ENCODE results near the gene FIGN. TPM values are rescaled to one million over a fixed set of nuclear protein-coding genes. Genes with fewer than 3 reads are reported as not detected.

The FIGN gene
- total and polyA plus RNA-seq, 9 of the 15 experiments (the other 6 are each of a cell fraction or from before 2014, with no cell fraction given): 0.02 TPM; not detected in 8

DNA sequence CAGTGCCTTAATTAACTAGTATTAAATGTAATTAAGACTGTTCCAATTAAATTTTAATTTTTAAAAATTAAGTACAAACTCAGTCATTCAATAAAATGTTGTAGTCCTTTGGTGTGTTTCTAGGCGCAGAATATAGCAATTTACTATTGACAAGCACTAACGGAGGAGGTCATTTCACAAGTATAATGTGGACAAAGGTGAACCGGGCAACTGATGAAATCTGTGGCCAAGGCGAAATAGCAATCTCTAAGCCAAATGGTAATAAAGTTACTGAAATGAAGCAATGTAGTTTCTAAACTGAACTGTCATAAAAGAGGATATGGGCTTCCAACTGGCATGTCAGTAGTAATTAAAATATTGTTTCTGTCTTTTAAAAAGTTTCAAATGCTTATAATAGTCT lies 27.5 kb downstream of the FIGN start:
- no peak for TF ChIP-seq CEBPZ (IDR thresholded peaks at IDR 0.05; ENCODE audit: borderline replicate concordance, low read depth, low read length)
- TF ChIP-seq SREBF1 (IDR thresholded peaks at IDR 0.05; ENCODE audit: borderline replicate concordance, low read depth, low read length): no peak
- no peak for TF ChIP-seq PML (IDR thresholded peaks at IDR 0.05; ENCODE audit: low read length)
- Histone ChIP-seq H3K4me1 (replicated peaks in 1 of 2; ENCODE audit: control insufficient read depth in 2 of 2, insufficient read depth in 2 of 2, low read length in 2 of 2) (no peaks in the 10 kb centered on the region), H3K4me2 (ENCODE audit: insufficient read depth, low read length) (no peak overlapping the region), H4K20me1 (replicated peaks; ENCODE audit: control insufficient read depth, insufficient read depth, low read length) (no peaks in the 10 kb centered on the region), H2AFZ (ENCODE audit: low read depth, low read length) (no peak overlapping the region), H3K9me1 (ENCODE audit: control insufficient read depth, insufficient read depth, low read length) (no peaks in the 10 kb centered on the region), H3K79me2 (ENCODE audit: control insufficient read depth, insufficient read depth, low read length) (no peaks in the 10 kb centered on the region), H3K4me3 (no peak overlapping the region), H3K36me3 (ENCODE audit: control insufficient read depth, insufficient read depth, low read length) (no peaks in the 10 kb centered on the region), H3K27ac (ENCODE audit: extremely low read depth, low read depth, low read length) (no peak overlapping the region), H3K9ac (ENCODE audit: insufficient read depth in 1 of 2, low read depth in 2 of 2, low read length in 2 of 2) (no peak overlapping the region), H3K9me3 (replicated peaks; ENCODE audit: control insufficient read depth, insufficient read depth, low read depth, low read length) (no peaks in the 10 kb centered on the region; the same call in 1 of the 2 replicates), H3K27me3 (ENCODE audit: control insufficient read depth in 2 of 2, insufficient read depth in 2 of 2, low read length in 2 of 2) (no peaks in the 10 kb centered on the region)
- POLR2A ChIA-PET: no interaction called here
- BruUV-seq (replicated peaks): no TSS peak
- FAIRE-seq: no peak
- intact Hi-C loops (cut with micrococcal nuclease): no loop called here
- in situ Hi-C loops (cut with MboI): no loop called here
- CTCF ChIA-PET (ENCODE audit: low intra/inter-chr PET ratio): no interaction called here
- WGBS (ENCODE audit: insufficient coverage, low coverage, missing lambda C conversion rate): 0% methylated on average over 4 of the region's 4 CpGs
- DNase-seq (ENCODE audit: extremely low read depth in 1 of 4, low spot score in 3 of 4): no peak
- no peak for ATAC-seq

Measured in K562 (cell line).